HFF-Myc (cell line): ENCODE results near the gene MBP.
"Not testable (repeated sequence)": the region's sequence is repeated elsewhere in the genome, so short reads cannot be mapped to it uniquely, and the experiment has no call there.

ENCODE experiments used
- DNase-seq: peaks from one replicate; pipeline ENCODE4 v3.0.0-alpha.2; 2011; ENCODE audit warnings: low read depth; ENCODE audit errors: extremely low read depth
- H3K4me3 ChIP-seq: replicated peaks from 2 replicates; pipeline ENCODE4 v1.5.1; 2011; ENCODE audit warnings: low read depth, mild to moderate bottlenecking, control low read depth, low read length
- TF ChIP-seq, protein P1 (sequence below): IDR thresholded peaks from 2 replicates; pipeline ENCODE4 v1.5.1; 2012; ENCODE audit warnings: mild to moderate bottlenecking, low read depth, low read length, control low read depth; ENCODE audit errors: missing control alignments

Gene MBP

GRCh38 chr18:76953583-76954233 lies 178.9 kb downstream of the MBP start:
- TF ChIP-seq, protein P1, sequence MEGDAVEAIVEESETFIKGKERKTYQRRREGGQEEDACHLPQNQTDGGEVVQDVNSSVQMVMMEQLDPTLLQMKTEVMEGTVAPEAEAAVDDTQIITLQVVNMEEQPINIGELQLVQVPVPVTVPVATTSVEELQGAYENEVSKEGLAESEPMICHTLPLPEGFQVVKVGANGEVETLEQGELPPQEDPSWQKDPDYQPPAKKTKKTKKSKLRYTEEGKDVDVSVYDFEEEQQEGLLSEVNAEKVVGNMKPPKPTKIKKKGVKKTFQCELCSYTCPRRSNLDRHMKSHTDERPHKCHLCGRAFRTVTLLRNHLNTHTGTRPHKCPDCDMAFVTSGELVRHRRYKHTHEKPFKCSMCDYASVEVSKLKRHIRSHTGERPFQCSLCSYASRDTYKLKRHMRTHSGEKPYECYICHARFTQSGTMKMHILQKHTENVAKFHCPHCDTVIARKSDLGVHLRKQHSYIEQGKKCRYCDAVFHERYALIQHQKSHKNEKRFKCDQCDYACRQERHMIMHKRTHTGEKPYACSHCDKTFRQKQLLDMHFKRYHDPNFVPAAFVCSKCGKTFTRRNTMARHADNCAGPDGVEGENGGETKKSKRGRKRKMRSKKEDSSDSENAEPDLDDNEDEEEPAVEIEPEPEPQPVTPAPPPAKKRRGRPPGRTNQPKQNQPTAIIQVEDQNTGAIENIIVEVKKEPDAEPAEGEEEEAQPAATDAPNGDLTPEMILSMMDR, result no peak
- no peak overlapping the region for H3K4me3 ChIP-seq
- no peak for DNase-seq

DNA sequence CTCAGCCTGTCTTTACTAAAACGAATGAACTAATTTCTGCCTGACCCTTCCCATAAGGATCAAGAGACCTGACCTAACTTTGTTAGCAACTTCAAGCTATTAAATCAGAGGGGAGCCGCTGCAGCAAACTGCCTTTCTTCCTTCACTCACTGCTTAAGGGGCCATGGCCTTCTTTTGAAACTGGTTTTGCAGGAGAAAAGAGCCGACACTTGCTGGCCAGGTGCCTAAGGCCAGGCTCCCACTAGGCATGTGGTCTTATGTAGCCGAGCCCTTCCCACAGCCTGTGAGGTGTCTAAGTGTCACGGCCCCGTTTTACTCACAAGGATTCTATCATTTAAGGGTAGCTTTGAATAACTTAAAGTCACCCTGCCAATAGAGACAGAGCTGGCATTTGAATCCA lies 179.4 kb downstream of the MBP start:
- TF ChIP-seq, protein P1, result no peak
- no peak for DNase-seq
- no peak overlapping the region for H3K4me3 ChIP-seq

- no peak for DNase-seq
- TF ChIP-seq, protein P1, result no peak
- H3K4me3 ChIP-seq, result no peak overlapping the region
These were observed 179.8 kb downstream of the MBP start for GRCh38 chr18:76952747-76953146.

GRCh38 chr18:76951456-76952247 lies 180.9 kb downstream of the MBP start:
- no peak overlapping the region for H3K4me3 ChIP-seq
- DNase-seq, result no peak
- TF ChIP-seq, protein P1, result no peak

GRCh38 chr18:76948345-76948744 lies 184.2 kb downstream of the MBP start:
- no peak overlapping the region for H3K4me3 ChIP-seq
- DNase-seq, result no peak
- TF ChIP-seq, protein P1, result no peak

DNA sequence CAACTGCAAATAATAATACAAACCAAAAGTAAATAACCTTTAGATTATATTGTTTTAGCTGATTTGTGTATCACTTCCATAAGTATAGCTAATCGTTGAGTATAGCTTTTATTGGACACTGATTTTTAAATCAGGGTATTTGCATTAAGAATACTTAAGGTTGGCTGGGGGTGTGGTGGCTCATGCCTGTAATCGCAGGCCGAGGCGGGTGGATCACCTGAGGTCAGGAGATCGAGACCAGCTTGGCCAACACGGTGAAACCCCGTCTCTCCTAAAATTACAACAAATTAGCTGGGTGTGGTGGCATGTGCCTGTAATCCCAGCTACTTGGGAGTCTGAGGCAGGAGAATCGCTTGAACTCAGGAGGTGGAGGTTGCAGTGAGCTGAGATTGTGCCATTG lies 188.2 kb downstream of the MBP start:
- H3K4me3 ChIP-seq, DNase-seq: not testable (repeated sequence)

GRCh38 chr18:76943542-76944339 lies 188.8 kb downstream of the MBP start:
- TF ChIP-seq, protein P1, result no peak
- DNase-seq, result no peak
- no peak overlapping the region for H3K4me3 ChIP-seq
